NT2/D1 (cell line): ENCODE results near the gene DIS3L2.

ENCODE experiments used
- DNase-seq: peaks from one replicate; pipeline ENCODE4 v3.0.0-alpha.2; 2011; ENCODE audit warnings: low read depth, low spot score
- H3K27me3 ChIP-seq: 2 replicates; pipeline ENCODE4 v1.6.0; 2011; ENCODE audit warnings: mild to moderate bottlenecking; ENCODE audit not compliant: insufficient read length, insufficient read depth
- H3K36me3 ChIP-seq: 2 replicates; pipeline ENCODE4 v1.6.1; 2011; ENCODE audit warnings: mild to moderate bottlenecking, low read length, mixed read lengths; ENCODE audit not compliant: insufficient read depth, insufficient read length
- H3K4me1 ChIP-seq: 2 replicates; pipeline ENCODE4 v1.5.1; 2011; ENCODE audit not compliant: insufficient read depth, insufficient read length
- H3K4me3 ChIP-seq: 2 replicates; pipeline ENCODE4 v1.5.1; 2011; ENCODE audit warnings: low read depth; ENCODE audit not compliant: insufficient read length
- H3K9ac ChIP-seq: 2 replicates; pipeline ENCODE4 v1.6.0; 2011; ENCODE audit warnings: low read depth; ENCODE audit not compliant: insufficient read length
- H3K9me3 ChIP-seq: 2 replicates; pipeline ENCODE4 v1.5.1; 2011; ENCODE audit warnings: mild to moderate bottlenecking, low read length; ENCODE audit not compliant: insufficient read depth
- SUZ12 ChIP-seq: IDR thresholded peaks from 2 replicates; pipeline ENCODE4 v1.6.1; 2011; ENCODE audit not compliant: insufficient read length, insufficient read depth; ENCODE audit errors: extremely low read depth
- YY1 ChIP-seq: IDR thresholded peaks from 2 replicates; pipeline ENCODE4 v1.6.1; 2011; ENCODE audit not compliant: insufficient read length, insufficient read depth
- ZNF274 ChIP-seq: IDR thresholded peaks from 2 replicates; pipeline ENCODE4 v1.6.1; 2011; ENCODE audit warnings: mild to moderate bottlenecking, low read depth, low read length

The DIS3L2 gene

GRCh38 chr2:232183279-232183678 lies 221.8 kb downstream of the DIS3L2 start:
- no peak for DNase-seq
- Histone ChIP-seq H3K4me1 (no peaks in the 10 kb centered on the region), H3K36me3 (no peaks in the 10 kb centered on the region), H3K27me3 (no peaks in the 10 kb centered on the region), H3K4me3 (no peak overlapping the region), H3K9ac (no peak overlapping the region), H3K9me3 (peaks cover 7% of the 10 kb centered on the region; the same call in 1 of the 2 replicates)
- no peak for TF ChIP-seq YY1
- no peak for TF ChIP-seq ZNF274
- TF ChIP-seq SUZ12: no peak

- H3K9me3 ChIP-seq: peaks cover 7% of the 10 kb centered on the region; the same call in 1 of the 2 replicates
Measured at GRCh38 chr2:232184346-232184745, 222.8 kb downstream of the DIS3L2 start.

GRCh38 chr2:232190796-232191195 lies 229.3 kb downstream of the DIS3L2 start:
- Histone ChIP-seq H3K9me3 (peaks cover 9% of the 10 kb centered on the region), H3K27me3 (no peaks in the 10 kb centered on the region), H3K9ac (no peak overlapping the region), H3K4me3 (no peak overlapping the region), H3K4me1 (no peaks in the 10 kb centered on the region), H3K36me3 (no peaks in the 10 kb centered on the region)
- TF ChIP-seq SUZ12 (no peak), ZNF274 (no peak), YY1 (no peak)
- DNase-seq: no peak

More at GRCh38 chr2:232184346-232184745, 222.8 kb downstream of the DIS3L2 start:
- Histone ChIP-seq H3K4me1 (no peaks in the 10 kb centered on the region), H3K9ac (no peak overlapping the region), H3K36me3 (no peaks in the 10 kb centered on the region), H3K4me3 (no peak overlapping the region), H3K27me3 (no peaks in the 10 kb centered on the region)
- no peak for DNase-seq
- TF ChIP-seq ZNF274 (no peak), YY1 (no peak), SUZ12 (no peak)

- Histone ChIP-seq H3K36me3 (no peaks in the 10 kb centered on the region), H3K4me1 (no peaks in the 10 kb centered on the region), H3K9ac (no peak overlapping the region), H3K9me3 (peaks cover 9% of the 10 kb centered on the region), H3K27me3 (no peaks in the 10 kb centered on the region), H3K4me3 (no peak overlapping the region)
- TF ChIP-seq SUZ12 (no peak), YY1 (no peak), ZNF274 (no peak)
- DNase-seq: no peak
Measured at GRCh38 chr2:232195487-232195886, 234.0 kb downstream of the DIS3L2 start.

- DNase-seq: peak; percentile 22
- Histone ChIP-seq H3K4me1 (no peaks in the 10 kb centered on the region), H3K9me3 (peaks cover 9% of the 10 kb centered on the region), H3K27me3 (no peaks in the 10 kb centered on the region), H3K4me3 (no peak overlapping the region), H3K36me3 (no peaks in the 10 kb centered on the region), H3K9ac (no peak overlapping the region)
- TF ChIP-seq YY1 (no peak), ZNF274 (no peak), SUZ12 (no peak)
Measured at GRCh38 chr2:232196802-232197201, 235.3 kb downstream of the DIS3L2 start.

GRCh38 chr2:232200195-232200594 lies 238.7 kb downstream of the DIS3L2 start:
- no peak for DNase-seq
- Histone ChIP-seq H3K9me3 (no peaks in the 10 kb centered on the region), H3K9ac (no peak overlapping the region), H3K36me3 (no peaks in the 10 kb centered on the region), H3K27me3 (no peaks in the 10 kb centered on the region), H3K4me1 (no peaks in the 10 kb centered on the region), H3K4me3 (no peak overlapping the region)
- no peak for TF ChIP-seq SUZ12
- TF ChIP-seq YY1: no peak
- TF ChIP-seq ZNF274: no peak

GRCh38 chr2:232203166-232203891 lies 241.8 kb downstream of the DIS3L2 start:
- Histone ChIP-seq H3K36me3 (no peaks in the 10 kb centered on the region), H3K27me3 (no peaks in the 10 kb centered on the region), H3K4me3 (no peak overlapping the region), H3K9me3 (no peaks in the 10 kb centered on the region), H3K9ac (no peak overlapping the region), H3K4me1 (no peaks in the 10 kb centered on the region)
- TF ChIP-seq SUZ12 (no peak), ZNF274 (no peak), YY1 (no peak)
- no peak for DNase-seq
